Tibial nerve (tissue), 4 donors: Measurements from ENCODE around the gene WDR3. TPM values are rescaled to one million over a fixed set of nuclear protein-coding genes. Genes with fewer than 3 reads are reported as not detected.
A peak's percentile ranks its signal among the peaks of the same experiment; 100 is the strongest.
"Not testable (repeated sequence)": the region's sequence is repeated elsewhere in the genome, so short reads cannot be mapped to it uniquely, and the experiment has no call there.

Experiments used
- DNase-seq, 2 donors: peaks; one replicate each; pipeline ENCODE4 v3.0.0-alpha.2; 2019; ENCODE audit warnings: low spot score in 2 of 2
- H3K27ac ChIP-seq, 4 donors: fragments of 200-600 bp; sonication (generic) in 3 of 4; one replicate each; pipeline ENCODE4 v1.5.1; 2017 to 2019; ENCODE audit warnings: mild to moderate bottlenecking in 1 of 4
- H3K27me3 ChIP-seq, 2 donors: fragments of 200-600 bp; sonication (generic) in 1 of 2; one replicate each; pipeline versions ENCODE4 v1.5.1 to v1.6.0; 2017 to 2019
- H3K36me3 ChIP-seq, 3 donors: fragments of 200-600 bp; sonication (generic); one replicate each; pipeline ENCODE4 v1.5.1; 2018 to 2019
- H3K4me1 ChIP-seq, 4 donors: fragments of 200-600 bp; sonication (generic) in 3 of 4; one replicate each; pipeline ENCODE4 v1.5.1; 2017 to 2019
- H3K4me3 ChIP-seq, 4 donors: fragments of 200-600 bp; sonication (generic) in 3 of 4; one replicate each; pipeline ENCODE4 v1.5.1; 2017 to 2019; ENCODE audit warnings: mild to moderate bottlenecking in 1 of 4, moderate library complexity in 1 of 4
- H3K9me3 ChIP-seq, 4 donors: fragments of 200-600 bp; sonication (generic) in 3 of 4; one replicate each; pipeline ENCODE4 v1.5.1; 2017 to 2019
- CTCF ChIP-seq, 5 experiments: fragments of 200-600 bp in 3 of 5; fragments of 450-650 bp in 2 of 5; sonication (generic) in 3 of 5; IDR thresholded peaks; one replicate each; pipeline ENCODE4 v1.5.1; 2016 to 2019; ENCODE audit warnings: antibody characterized with exemption in 5 of 5, mild to moderate bottlenecking in 3 of 5, moderate library complexity in 2 of 5
- EP300 ChIP-seq, 2 donors: sonication (generic); formaldehyde crosslinking; IDR thresholded peaks; one replicate each; pipeline ENCODE4 v1.6.1; 2017; ENCODE audit warnings: antibody characterized with exemption in 2 of 2, mild to moderate bottlenecking in 1 of 2
- POLR2A ChIP-seq, 2 donors: fragments of 450-650 bp; IDR thresholded peaks; one replicate each; pipeline ENCODE4 v1.6.1; 2017; ENCODE audit warnings: antibody characterized with exemption in 2 of 2, mild to moderate bottlenecking in 2 of 2, moderate library complexity in 2 of 2
- WGBS, 2 donors: methylation state at CpG; one replicate each; pipeline ENCODE4 v1.1.5; 2018; 5-methylcytosine and 5-hydroxymethylcytosine counted together
- total RNA-seq, 4 donors: library from RNA; depleted of rRNA; stranded (reverse); fragments of >200 nt; gene quantifications; one replicate each; pipeline ENCODE4 v1.1.0, GENCODE V29; 2016

WDR3 gene
- total RNA-seq, 4 donors from 2014 or later, result 7.2 to 10.5 (median 7.7) TPM

GRCh38 chr1:117921991-117922390 is 7.5 kb upstream of the WDR3 start:
- no peak for TF ChIP-seq CTCF (IDR thresholded peaks at IDR 0.05)
- TF ChIP-seq EP300 (IDR thresholded peaks at IDR 0.05), result no peak
- TF ChIP-seq POLR2A (IDR thresholded peaks at IDR 0.05), result no peak
- H3K4me1 ChIP-seq, result peaks cover 0 to 3% (median 0%) of the 10 kb centered on the region in 4 donors
- H3K36me3 ChIP-seq, result peaks cover 0 to 30% (median 2%) of the 10 kb centered on the region in 3 donors

GRCh38 chr1:117922717-117923116 is 6.8 kb upstream of the WDR3 start:
- H3K4me3 ChIP-seq, H3K27ac ChIP-seq, H3K27me3 ChIP-seq, H3K9me3 ChIP-seq, DNase-seq: not testable (repeated sequence)
- whole genome bisulfite sequencing, 2 donors, result 79 to 94% methylated on average over 5 to 7 of the region's 7 CpGs
- Histone ChIP-seq H3K36me3 (peaks cover 0 to 23% (median 2%) of the 10 kb centered on the region in 3 donors), H3K4me1 (peaks cover 0 to 11% (median 0%) of the 10 kb centered on the region in 4 donors)

More at GRCh38 chr1:117921991-117922390, 7.5 kb upstream of the WDR3 start:
- DNase-seq, result no peak
- 95 to 99% methylated on average over 2 of the region's 2 CpGs for WGBS, 2 donors
- no peak overlapping the region for H3K27ac ChIP-seq
- H3K27me3 ChIP-seq, result no peaks in the 10 kb centered on the region
- no peaks in the 10 kb centered on the region for H3K9me3 ChIP-seq
- H3K4me3 ChIP-seq, result no peak overlapping the region

- WGBS, 2 donors, result 89 to 91% methylated on average over 3 of the region's 3 CpGs
Measured at GRCh38 chr1:117925981-117926380, 3.6 kb upstream of the WDR3 start.

GRCh38 chr1:117928881-117929342 is 627 bp upstream of the WDR3 start:
- 0 to 1% methylated on average over 24 of the region's 24 CpGs for WGBS, 2 donors
- H3K36me3 ChIP-seq, result no peaks in the 10 kb centered on the region
- peak; percentile 20 for DNase-seq
- H3K27me3 ChIP-seq, result no peaks in the 10 kb centered on the region
- no peak for TF ChIP-seq CTCF (IDR thresholded peaks at IDR 0.05)
- no peak for TF ChIP-seq EP300 (IDR thresholded peaks at IDR 0.05)
- no peaks in the 10 kb centered on the region for H3K9me3 ChIP-seq
- H3K4me3 ChIP-seq, result peak overlapping the region; percentile 76 to 96 (median 87)
- peak overlapping the region; percentile 1 to 90 (median 86) for H3K27ac ChIP-seq
- H3K4me1 ChIP-seq, result peaks cover 0 to 45% (median 21%) of the 10 kb centered on the region in 4 donors

More at GRCh38 chr1:117925981-117926380, 3.6 kb upstream of the WDR3 start:
- no peak overlapping the region for H3K4me3 ChIP-seq
- TF ChIP-seq POLR2A (IDR thresholded peaks at IDR 0.05) (no peak), EP300 (IDR thresholded peaks at IDR 0.05) (no peak), CTCF (IDR thresholded peaks at IDR 0.05) (no peak)
- H3K27ac ChIP-seq, result no peak overlapping the region
- no peaks in the 10 kb centered on the region for H3K36me3 ChIP-seq
- no peak for DNase-seq
- H3K27me3 ChIP-seq, result no peaks in the 10 kb centered on the region
- H3K9me3 ChIP-seq, result no peaks in the 10 kb centered on the region
- H3K4me1 ChIP-seq, result peaks cover 0 to 32% (median 17%) of the 10 kb centered on the region in 4 donors

- no peak for TF ChIP-seq POLR2A (IDR thresholded peaks at IDR 0.05)
- TF ChIP-seq CTCF (IDR thresholded peaks at IDR 0.05), result no peak
- Histone ChIP-seq H3K4me3 (peak overlapping the region; percentile 76 to 96 (median 87)), H3K27me3 (no peaks in the 10 kb centered on the region), H3K27ac (peak overlapping the region in 2 of 4 donors; percentile 88 to 90), H3K4me1 (peaks cover 0 to 45% (median 21%) of the 10 kb centered on the region in 4 donors), H3K9me3 (no peaks in the 10 kb centered on the region), H3K36me3 (peaks cover 0 to 6% (median 0%) of the 10 kb centered on the region in 3 donors)
- 1 to 2% methylated on average over 12 of the region's 12 CpGs for WGBS, 2 donors
- no peak for DNase-seq
Measured at GRCh38 chr1:117930173-117930447, 571 bp downstream of the WDR3 start.

GRCh38 chr1:117930484-117930883 is 945 bp downstream of the WDR3 start:
- Histone ChIP-seq H3K36me3 (peaks cover 0 to 6% (median 0%) of the 10 kb centered on the region in 3 donors), H3K4me1 (peaks cover 0 to 45% (median 21%) of the 10 kb centered on the region in 4 donors), H3K4me3 (peak overlapping the region; percentile 76 to 96 (median 87)), H3K9me3 (no peaks in the 10 kb centered on the region), H3K27ac (peak overlapping the region in 1 of 4 donors; percentile 90), H3K27me3 (no peaks in the 10 kb centered on the region)
- 6 to 9% methylated on average over 6 of the region's 6 CpGs for WGBS, 2 donors
- DNase-seq, result no peak
- TF ChIP-seq CTCF (IDR thresholded peaks at IDR 0.05), result no peak
- TF ChIP-seq EP300 (IDR thresholded peaks at IDR 0.05), result no peak
- no peak for TF ChIP-seq POLR2A (IDR thresholded peaks at IDR 0.05)
